ENCODE results near the gene FUCA1.

FUCA1 gene

DNA sequence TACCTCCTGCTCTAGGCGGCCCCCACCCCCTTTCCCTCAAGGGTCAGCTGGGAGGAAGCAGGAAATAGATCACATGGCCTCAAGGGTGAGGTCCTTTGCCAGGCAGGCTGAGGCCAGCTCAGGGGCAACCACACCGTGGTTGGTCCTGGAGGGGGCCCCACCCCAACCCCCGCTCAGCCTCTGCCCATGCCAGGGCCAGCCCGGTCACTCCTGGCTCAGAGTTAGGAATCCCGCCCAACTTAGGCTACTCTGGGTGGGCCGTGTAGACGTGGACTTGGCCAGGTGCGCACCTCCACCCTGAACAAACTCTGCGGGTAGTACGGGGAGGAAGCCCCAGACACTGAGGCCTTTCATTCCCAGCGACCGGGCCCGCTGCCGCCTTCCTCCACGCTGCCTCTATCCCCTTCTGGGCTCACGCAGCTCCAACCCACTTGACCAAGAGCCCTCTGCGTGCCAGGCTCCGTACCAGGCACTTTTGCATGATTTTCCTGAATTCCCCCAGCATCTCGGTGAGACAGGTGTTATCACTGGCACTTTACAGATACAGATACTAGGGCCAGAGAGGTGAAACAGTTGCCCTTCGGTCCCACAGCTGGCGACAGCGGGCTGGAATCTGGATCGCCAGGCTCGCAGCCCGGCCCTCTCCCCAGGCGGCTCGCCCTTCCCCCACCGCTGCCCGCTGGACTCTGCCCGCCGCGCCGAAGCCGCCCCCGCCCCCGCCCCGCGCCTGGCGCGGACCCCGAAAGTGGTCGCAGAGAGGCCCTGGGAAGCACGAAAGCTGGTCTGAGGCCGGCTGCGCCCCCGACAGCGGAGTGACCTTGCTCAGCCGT lies 68.3 kb downstream of the FUCA1 start:
- no peak for DNase-seq

GRCh38 chr1:23799255-23799569 lies 68.9 kb downstream of the FUCA1 start:
- DNase-seq = no peak

- no peak for DNase-seq
Measured at GRCh38 chr1:23798662-23799142, 69.4 kb downstream of the FUCA1 start.

DNA sequence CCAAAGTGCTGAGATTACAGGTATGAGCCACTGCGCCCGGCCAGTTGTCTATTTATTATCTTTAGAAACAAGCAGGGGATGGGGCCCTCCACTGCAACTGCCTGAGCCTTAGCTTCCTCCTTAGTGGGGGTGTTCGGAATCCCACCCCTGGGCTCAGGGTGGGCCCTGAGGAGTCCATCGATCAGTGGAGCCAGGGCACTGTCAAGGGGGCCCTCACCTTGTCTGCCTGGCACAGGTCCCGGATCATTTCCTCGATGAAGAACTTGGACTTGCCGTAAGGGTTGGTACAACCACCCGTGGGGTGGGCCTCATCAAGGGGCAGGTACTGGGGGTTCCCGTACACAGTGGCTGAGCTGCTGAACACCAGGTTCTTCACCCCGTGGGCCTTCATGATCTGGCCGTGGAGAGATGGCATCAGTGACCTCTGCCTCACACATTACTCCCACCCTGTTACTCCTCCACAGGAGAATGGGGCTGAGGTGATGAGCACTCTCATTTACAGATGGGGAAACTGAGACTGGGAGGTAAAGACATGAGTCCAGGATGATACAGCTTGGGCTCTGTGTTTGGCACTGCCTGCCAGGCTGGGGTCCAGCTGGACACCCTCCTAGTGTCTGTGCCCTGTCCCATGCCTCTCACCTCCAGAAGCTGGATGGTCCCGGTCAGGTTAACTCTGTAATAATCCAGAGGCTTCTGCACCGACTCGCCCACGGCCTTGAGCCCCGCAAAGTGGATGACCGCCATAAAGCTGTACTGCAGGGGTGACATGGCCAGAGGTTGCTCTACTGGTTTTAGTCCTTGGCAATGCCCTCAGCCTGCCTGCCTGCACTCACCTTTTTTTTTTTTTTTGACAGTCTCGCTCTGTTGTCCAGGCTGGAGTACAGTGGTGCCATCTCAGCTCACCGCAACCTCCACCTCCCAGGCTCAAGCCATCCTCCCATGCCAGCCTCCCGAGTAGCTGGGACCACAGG lies 70.3 kb downstream of the FUCA1 start:
- DNase-seq = no peak

GRCh38 chr1:23796466-23797271 lies 71.4 kb downstream of the FUCA1 start:
- no peak for DNase-seq

GRCh38 chr1:23795676-23796465 lies 72.2 kb downstream of the FUCA1 start:
- DNase-seq = no peak
